ENCODE results near the gene GLT1D1.

Gene GLT1D1

DNA sequence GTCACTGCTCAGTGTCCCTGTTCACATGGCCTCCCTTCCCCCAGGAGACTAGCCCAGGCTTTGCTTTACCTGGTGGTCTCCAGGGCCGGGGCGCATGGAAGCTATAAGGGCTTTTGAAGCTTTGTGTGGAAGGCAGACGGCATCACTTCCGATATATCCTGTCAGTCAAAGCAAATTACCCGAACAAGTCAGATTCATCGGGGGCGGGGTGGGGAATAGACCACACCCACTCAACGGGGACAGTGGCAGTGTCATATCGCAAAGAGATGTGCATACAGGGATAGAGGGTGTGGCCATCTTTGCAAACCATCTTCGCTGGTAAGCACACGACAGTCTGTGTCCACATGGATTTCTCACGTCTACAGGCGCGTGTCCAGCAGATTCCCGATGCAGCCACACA is 127.3 kb downstream of the GLT1D1 start:
- Mint-ChIP-seq H3K27me3 (peaks cover 15% of the 10 kb centered on the region), H3K4me3 (no peak overlapping the region), H3K9me3 (no peaks in the 10 kb centered on the region), H3K27ac (no peak overlapping the region), H3K4me1 (ENCODE audit: low read depth) (no peaks in the 10 kb centered on the region), H3K36me3 (ENCODE audit: low read depth) (peaks cover 31% of the 10 kb centered on the region)
- intact Hi-C loops (cut with micrococcal nuclease): no loop called here

DNA sequence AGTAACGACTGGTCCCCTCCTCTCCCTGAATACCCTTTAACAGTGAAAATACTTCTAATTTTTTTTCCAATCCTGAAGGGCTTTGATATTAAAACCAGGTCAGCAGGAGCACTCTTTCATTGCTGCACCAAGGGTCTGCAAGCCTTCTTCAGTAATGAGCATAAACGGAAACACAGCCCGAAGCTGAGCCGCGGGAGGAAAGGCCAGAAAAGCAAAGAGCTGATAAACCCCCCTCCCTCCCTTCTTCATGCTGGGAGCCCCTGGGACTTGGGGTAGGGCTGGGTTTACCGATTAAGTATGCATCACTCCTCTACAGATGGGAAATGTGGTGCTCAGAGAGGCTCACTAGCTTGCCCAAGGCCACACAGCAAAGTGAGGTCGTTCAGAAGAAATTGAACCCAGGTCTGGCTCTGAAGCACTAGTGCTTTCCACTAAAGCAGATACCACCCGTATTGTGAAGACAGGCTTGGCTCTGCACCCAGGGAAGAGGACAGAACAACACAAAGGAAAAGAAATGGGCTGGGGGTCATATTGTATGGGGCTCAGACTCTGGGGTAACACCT is 128.8 kb downstream of the GLT1D1 start:
- Mint-ChIP-seq H3K27ac (no peak overlapping the region), H3K4me1 (ENCODE audit: low read depth) (no peaks in the 10 kb centered on the region), H3K4me3 (no peak overlapping the region), H3K27me3 (peaks cover 13% of the 10 kb centered on the region), H3K36me3 (ENCODE audit: low read depth) (peaks cover 31% of the 10 kb centered on the region), H3K9me3 (no peaks in the 10 kb centered on the region)
- intact Hi-C loops (cut with micrococcal nuclease): no loop called here

DNA sequence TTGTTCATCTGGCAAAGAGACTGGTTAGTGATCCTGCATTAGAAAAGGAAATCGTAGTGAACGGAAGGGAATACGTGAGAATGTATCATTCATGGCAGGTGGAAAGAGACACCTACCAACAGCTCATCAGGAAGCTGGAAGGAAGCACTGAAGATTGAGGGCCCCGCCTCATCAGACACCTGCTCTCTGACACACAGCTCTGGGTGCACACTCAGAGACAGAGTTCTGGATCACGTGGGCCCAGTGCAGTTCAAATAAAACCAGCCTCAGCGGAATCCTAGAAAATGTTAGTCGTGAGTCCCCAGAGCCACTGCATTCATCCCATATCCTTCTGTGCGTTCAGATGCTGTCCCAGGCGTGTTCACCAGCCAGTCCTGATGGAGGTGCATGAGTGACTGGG is 129.7 kb downstream of the GLT1D1 start:
- intact Hi-C loops (cut with micrococcal nuclease): no loop called here
- H3K27me3 Mint-ChIP-seq: peaks cover 15% of the 10 kb centered on the region
- no peaks in the 10 kb centered on the region for H3K4me1 Mint-ChIP-seq (ENCODE audit: low read depth)
- H3K36me3 Mint-ChIP-seq (ENCODE audit: low read depth): peaks cover 24% of the 10 kb centered on the region
- H3K27ac Mint-ChIP-seq: no peak overlapping the region
- no peaks in the 10 kb centered on the region for H3K9me3 Mint-ChIP-seq
- no peak overlapping the region for H3K4me3 Mint-ChIP-seq

GRCh38 chr12:128983371-128983770 is 130.1 kb downstream of the GLT1D1 start:
- peaks cover 24% of the 10 kb centered on the region for H3K36me3 Mint-ChIP-seq (ENCODE audit: low read depth)
- no peaks in the 10 kb centered on the region for H3K9me3 Mint-ChIP-seq
- no peak overlapping the region for H3K4me3 Mint-ChIP-seq
- no peak overlapping the region for H3K27ac Mint-ChIP-seq
- peaks cover 15% of the 10 kb centered on the region for H3K27me3 Mint-ChIP-seq
- intact Hi-C loops (cut with micrococcal nuclease): no loop called here
- no peaks in the 10 kb centered on the region for H3K4me1 Mint-ChIP-seq (ENCODE audit: low read depth)

DNA sequence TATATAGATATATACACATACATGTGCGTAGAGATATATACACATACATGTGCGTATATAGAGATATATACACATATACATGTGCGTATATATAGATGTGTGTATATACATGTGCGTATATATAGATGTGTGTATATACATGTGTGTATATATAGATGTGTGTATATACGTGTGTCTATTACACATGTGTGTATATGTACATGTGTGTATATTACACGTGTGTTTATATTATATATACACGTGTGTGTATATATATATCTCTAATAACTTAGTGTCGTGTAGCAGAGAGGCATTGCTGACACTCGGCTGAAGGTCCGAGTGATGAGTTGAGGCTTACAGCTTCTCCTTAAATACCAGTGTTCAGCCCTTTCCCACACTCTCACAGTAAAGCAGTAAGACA is 133.7 kb downstream of the GLT1D1 start:
- Mint-ChIP-seq H3K9me3 (no peaks in the 10 kb centered on the region), H3K4me1 (ENCODE audit: low read depth) (no peaks in the 10 kb centered on the region), H3K4me3 (no peak overlapping the region), H3K27me3 (peaks cover 1% of the 10 kb centered on the region), H3K27ac (no peak overlapping the region), H3K36me3 (ENCODE audit: low read depth) (peaks cover 21% of the 10 kb centered on the region)
- intact Hi-C loops (cut with micrococcal nuclease): no loop called here

GRCh38 chr12:128989287-128989686 is 136.0 kb downstream of the GLT1D1 start:
- no peaks in the 10 kb centered on the region for H3K4me1 Mint-ChIP-seq (ENCODE audit: low read depth)
- H3K36me3 Mint-ChIP-seq (ENCODE audit: low read depth): no peaks in the 10 kb centered on the region
- H3K27me3 Mint-ChIP-seq: peaks cover 1% of the 10 kb centered on the region
- H3K9me3 Mint-ChIP-seq: no peaks in the 10 kb centered on the region
- H3K4me3 Mint-ChIP-seq: no peak overlapping the region
- no peak overlapping the region for H3K27ac Mint-ChIP-seq
- intact Hi-C loops (cut with micrococcal nuclease): no loop called here

DNA sequence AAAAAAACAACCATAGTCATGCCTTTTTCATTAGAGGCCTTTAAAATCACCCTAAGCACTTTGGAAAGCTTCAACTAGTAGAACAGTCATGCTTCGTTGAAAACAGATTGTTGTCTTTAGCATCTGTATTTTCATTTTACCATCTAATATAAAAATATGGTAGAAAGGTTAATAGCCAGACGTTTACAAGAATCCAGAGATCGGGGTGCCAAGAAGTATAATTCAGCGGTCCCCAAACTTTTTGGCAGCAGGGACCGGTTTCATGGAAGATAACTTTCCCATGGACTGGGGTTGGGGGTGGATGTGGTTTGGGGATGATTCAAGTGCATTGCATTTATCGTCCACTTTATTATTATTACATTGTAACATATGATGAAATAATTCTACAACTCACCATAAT is 138.4 kb downstream of the GLT1D1 start:
- H3K27ac Mint-ChIP-seq: no peak overlapping the region
- H3K9me3 Mint-ChIP-seq: peaks cover 1% of the 10 kb centered on the region
- H3K4me1 Mint-ChIP-seq (ENCODE audit: low read depth): no peaks in the 10 kb centered on the region
- intact Hi-C loops (cut with micrococcal nuclease): no loop called here
- H3K36me3 Mint-ChIP-seq (ENCODE audit: low read depth): no peaks in the 10 kb centered on the region
- H3K27me3 Mint-ChIP-seq: peaks cover 3% of the 10 kb centered on the region
- H3K4me3 Mint-ChIP-seq: no peak overlapping the region

DNA sequence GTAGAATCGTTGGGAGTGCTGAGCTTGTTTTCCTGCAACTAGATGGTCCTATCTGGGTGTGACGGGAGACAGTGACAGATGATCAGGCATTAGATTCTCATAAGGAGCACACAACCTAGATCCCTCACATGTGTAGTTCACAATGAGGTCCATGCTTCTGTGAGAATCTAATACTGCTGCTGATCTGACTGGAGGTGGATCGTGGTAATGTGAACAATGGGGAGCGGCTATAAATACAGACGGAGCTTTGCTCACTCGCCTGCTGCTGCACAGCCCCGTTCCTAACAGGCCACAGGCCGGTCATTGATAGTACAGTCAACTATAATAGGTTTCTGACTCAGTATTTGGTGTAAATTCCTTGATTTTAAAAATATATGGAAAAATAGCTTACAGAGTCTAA is 138.8 kb downstream of the GLT1D1 start:
- H3K4me3 Mint-ChIP-seq: no peak overlapping the region
- H3K9me3 Mint-ChIP-seq: peaks cover 5% of the 10 kb centered on the region
- H3K36me3 Mint-ChIP-seq (ENCODE audit: low read depth): no peaks in the 10 kb centered on the region
- no peaks in the 10 kb centered on the region for H3K4me1 Mint-ChIP-seq (ENCODE audit: low read depth)
- intact Hi-C loops (cut with micrococcal nuclease): no loop called here
- H3K27ac Mint-ChIP-seq: no peak overlapping the region
- peaks cover 5% of the 10 kb centered on the region for H3K27me3 Mint-ChIP-seq

DNA sequence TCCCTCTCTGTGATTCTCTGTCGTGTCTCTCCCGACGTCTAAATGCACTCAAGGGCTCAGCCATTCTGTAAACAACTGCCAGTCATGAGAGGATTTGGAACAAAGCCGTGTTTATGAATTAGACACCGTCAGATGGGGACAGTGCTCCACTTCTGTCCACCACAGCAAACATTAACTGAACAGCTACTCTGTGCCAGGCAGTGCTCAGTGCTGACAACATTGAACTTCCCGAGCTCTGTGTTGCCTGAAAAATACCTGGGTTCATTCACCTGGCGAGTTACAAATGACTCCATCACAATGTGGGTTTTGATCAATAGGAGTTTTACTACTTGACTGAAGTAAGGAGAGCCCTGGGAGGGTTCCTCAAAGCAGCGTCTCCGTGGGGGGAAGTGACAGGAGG is 139.3 kb downstream of the GLT1D1 start:
- H3K27me3 Mint-ChIP-seq: peaks cover 4% of the 10 kb centered on the region
- intact Hi-C loops (cut with micrococcal nuclease): no loop called here
- H3K9me3 Mint-ChIP-seq: peaks cover 10% of the 10 kb centered on the region
- no peaks in the 10 kb centered on the region for H3K4me1 Mint-ChIP-seq (ENCODE audit: low read depth)
- no peaks in the 10 kb centered on the region for H3K36me3 Mint-ChIP-seq (ENCODE audit: low read depth)
- H3K27ac Mint-ChIP-seq: no peak overlapping the region
- H3K4me3 Mint-ChIP-seq: no peak overlapping the region

GRCh38 chr12:128994856-128995255 is 141.6 kb downstream of the GLT1D1 start:
- Mint-ChIP-seq H3K4me3 (no peak overlapping the region), H3K27me3 (peaks cover 3% of the 10 kb centered on the region), H3K4me1 (ENCODE audit: low read depth) (no peaks in the 10 kb centered on the region), H3K9me3 (peaks cover 18% of the 10 kb centered on the region), H3K36me3 (ENCODE audit: low read depth) (no peaks in the 10 kb centered on the region), H3K27ac (no peak overlapping the region)
- intact Hi-C loops (cut with micrococcal nuclease): no loop called here

- Mint-ChIP-seq H3K9me3 (peaks cover 18% of the 10 kb centered on the region), H3K27ac (no peak overlapping the region), H3K4me3 (no peak overlapping the region), H3K27me3 (peaks cover 5% of the 10 kb centered on the region), H3K36me3 (ENCODE audit: low read depth) (no peaks in the 10 kb centered on the region), H3K4me1 (ENCODE audit: low read depth) (no peaks in the 10 kb centered on the region)
- intact Hi-C loops (cut with micrococcal nuclease): no loop called here
Measured at GRCh38 chr12:128995619-128996018, 142.3 kb downstream of the GLT1D1 start.

- intact Hi-C loops (cut with micrococcal nuclease): no loop called here
- H3K27ac Mint-ChIP-seq: no peak overlapping the region
- H3K27me3 Mint-ChIP-seq: peaks cover 4% of the 10 kb centered on the region
- H3K4me3 Mint-ChIP-seq: no peak overlapping the region
- H3K36me3 Mint-ChIP-seq (ENCODE audit: low read depth): no peaks in the 10 kb centered on the region
- no peaks in the 10 kb centered on the region for H3K4me1 Mint-ChIP-seq (ENCODE audit: low read depth)
- peaks cover 15% of the 10 kb centered on the region for H3K9me3 Mint-ChIP-seq
Measured at GRCh38 chr12:129001826-129002225, 148.5 kb downstream of the GLT1D1 start.

- H3K27ac Mint-ChIP-seq: no peak overlapping the region
Measured at GRCh38 chr12:129002427-129002826, 149.1 kb downstream of the GLT1D1 start.

GRCh38 chr12:129005416-129005815 is 152.1 kb downstream of the GLT1D1 start:
- no peak overlapping the region for H3K4me3 Mint-ChIP-seq
- H3K36me3 Mint-ChIP-seq (ENCODE audit: low read depth): no peaks in the 10 kb centered on the region
- peaks cover 3% of the 10 kb centered on the region for H3K27me3 Mint-ChIP-seq
- no peaks in the 10 kb centered on the region for H3K9me3 Mint-ChIP-seq
- H3K4me1 Mint-ChIP-seq (ENCODE audit: low read depth): no peaks in the 10 kb centered on the region
- intact Hi-C loops (cut with micrococcal nuclease): no loop called here
- no peak overlapping the region for H3K27ac Mint-ChIP-seq

More at GRCh38 chr12:129002427-129002826, 149.1 kb downstream of the GLT1D1 start:
- intact Hi-C loops (cut with micrococcal nuclease): no loop called here
- H3K4me1 Mint-ChIP-seq (ENCODE audit: low read depth): no peaks in the 10 kb centered on the region
- H3K36me3 Mint-ChIP-seq (ENCODE audit: low read depth): no peaks in the 10 kb centered on the region
- no peak overlapping the region for H3K4me3 Mint-ChIP-seq
- H3K9me3 Mint-ChIP-seq: peaks cover 9% of the 10 kb centered on the region
- peaks cover 3% of the 10 kb centered on the region for H3K27me3 Mint-ChIP-seq

DNA sequence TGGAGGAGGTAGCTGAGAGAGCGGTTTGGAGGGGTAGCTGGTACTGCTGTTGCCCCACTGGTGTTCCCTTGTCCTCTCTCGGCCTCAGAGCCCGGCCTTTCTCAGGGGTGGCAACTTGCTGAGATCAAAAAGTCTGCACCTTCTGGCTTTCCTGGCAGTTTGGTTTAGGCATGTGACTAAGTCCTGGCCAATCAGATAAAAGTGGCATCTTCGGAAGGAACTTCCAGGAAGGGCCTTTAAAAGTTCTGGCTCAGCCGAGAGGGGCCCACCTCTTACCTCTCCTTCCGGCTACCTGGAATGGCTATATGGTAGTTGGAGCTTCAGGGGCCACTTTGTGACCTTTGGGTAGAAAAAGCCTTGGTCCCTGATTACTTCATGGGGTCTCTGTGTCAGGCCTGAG is 152.6 kb downstream of the GLT1D1 start:
- intact Hi-C loops (cut with micrococcal nuclease): no loop called here
- Mint-ChIP-seq H3K36me3 (ENCODE audit: low read depth) (no peaks in the 10 kb centered on the region), H3K4me1 (ENCODE audit: low read depth) (no peaks in the 10 kb centered on the region), H3K4me3 (no peak overlapping the region), H3K27ac (no peak overlapping the region), H3K27me3 (peaks cover 3% of the 10 kb centered on the region), H3K9me3 (no peaks in the 10 kb centered on the region)

Data from dendritic cell treated with granulocyte-macrophage colony-stimulating factor and Interleukin-4, amounts not matched to agents 40 ng/mL and 50 ng/mL, for 4 days (primary cell).